H1 (cell line): Measurements from ENCODE around the gene GJB3.

ENCODE experiments used
- CHD2 ChIP-seq: IDR thresholded peaks from 2 replicates; pipeline ENCODE4 v1.6.1; 2012; ENCODE audit warnings: low read length, improper control_type of control experiment
- KDM5A ChIP-seq: fragments of 200-600 bp; IDR thresholded peaks from 2 replicates; pipeline ENCODE4 v1.7.1; 2012; ENCODE audit warnings: mild to moderate bottlenecking, low read length, inconsistent platforms, mixed read lengths
- RAD21 ChIP-seq, 2 experiments: IDR thresholded peaks in 1 of 2; conservative IDR thresholded peaks in 1 of 2; 2 replicates each; pipeline ENCODE4 v1.6.1; 2011; ENCODE audit warnings: low read depth in 2 of 2, low read length in 2 of 2, improper control_type of control experiment in 1 of 2, inconsistent platforms in 1 of 2, mild to moderate bottlenecking in 1 of 2, moderate library complexity in 1 of 2
- SP1 ChIP-seq: IDR thresholded peaks from 2 replicates; pipeline ENCODE4 v1.6.1; 2011; ENCODE audit warnings: low read depth, low read length

GRCh38 chr1:34795916-34796315 lies 14.9 kb downstream of the GJB3 start:
- no peak for TF ChIP-seq KDM5A
- TF ChIP-seq CHD2, result no peak
- no peak for TF ChIP-seq RAD21 (IDR thresholded peaks at IDR 0.05 in 1 of 2, conservative IDR thresholded peaks at IDR 0.05 in 1 of 2; ENCODE audit: low read depth in 2 of 2, low read length in 2 of 2)
- no peak for TF ChIP-seq SP1
